ENCODE data around the gene MYH7B. TPM values are rescaled to one million over a fixed set of nuclear protein-coding genes. Genes with fewer than 3 reads are reported as not detected.
A peak's percentile ranks its signal among the peaks of the same experiment; 100 is the strongest.

MYH7B gene
- total and polyA plus RNA-seq, 12 donors = 22.1 to 962 (median 182) TPM

DNA sequence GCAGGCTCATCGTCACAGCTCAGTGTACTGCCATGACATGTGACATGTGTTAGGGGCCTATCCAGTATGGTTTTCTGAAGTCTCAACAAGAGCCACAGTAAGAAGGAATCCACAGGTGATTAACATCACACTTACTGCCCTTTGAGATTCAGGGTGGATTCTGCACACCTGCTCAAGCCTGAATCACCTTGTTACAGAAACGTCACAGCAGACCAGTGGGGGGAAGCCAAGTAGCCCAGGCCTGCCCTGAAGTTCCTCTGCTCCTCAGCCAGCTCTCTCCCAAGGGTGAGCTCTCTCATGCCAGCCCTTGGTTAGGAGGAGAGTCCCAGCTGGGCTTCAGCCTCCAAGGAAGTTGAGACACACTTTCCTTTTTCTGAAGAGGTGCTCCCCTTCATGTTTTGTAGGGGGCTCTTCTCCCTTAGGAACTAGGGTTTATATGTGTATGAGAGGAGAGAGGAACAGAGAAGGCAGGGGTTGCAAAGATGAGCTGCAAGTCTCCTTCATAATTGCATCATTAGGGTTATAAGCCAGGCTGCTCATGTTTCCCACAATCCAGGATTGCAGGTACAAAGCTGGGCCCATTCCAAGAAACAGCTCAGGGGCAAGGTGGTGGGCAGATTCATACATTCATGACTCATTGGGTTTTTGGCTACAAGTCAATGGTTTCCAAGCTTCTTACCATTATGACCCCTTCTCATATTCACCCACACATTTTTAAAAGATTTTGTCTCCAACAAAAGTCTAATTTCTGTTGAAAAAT lies 11.7 kb upstream of the MYH7B start:
- H3K27me3 ChIP-seq = no peaks in the 10 kb centered on the region
- H3K36me3 ChIP-seq = peaks cover 0 to 82% (median 12%) of the 10 kb centered on the region in 9 donors
- 87 to 89% methylated on average over 2 of the region's 2 CpGs for WGBS, 2 donors
- H3K9me3 ChIP-seq = no peaks in the 10 kb centered on the region
- no peak overlapping the region for H3K27ac ChIP-seq
- no peak overlapping the region for H3K4me3 ChIP-seq
- intact Hi-C loops (cut with DNase I) = no loop called here
- TF ChIP-seq, protein P1, sequence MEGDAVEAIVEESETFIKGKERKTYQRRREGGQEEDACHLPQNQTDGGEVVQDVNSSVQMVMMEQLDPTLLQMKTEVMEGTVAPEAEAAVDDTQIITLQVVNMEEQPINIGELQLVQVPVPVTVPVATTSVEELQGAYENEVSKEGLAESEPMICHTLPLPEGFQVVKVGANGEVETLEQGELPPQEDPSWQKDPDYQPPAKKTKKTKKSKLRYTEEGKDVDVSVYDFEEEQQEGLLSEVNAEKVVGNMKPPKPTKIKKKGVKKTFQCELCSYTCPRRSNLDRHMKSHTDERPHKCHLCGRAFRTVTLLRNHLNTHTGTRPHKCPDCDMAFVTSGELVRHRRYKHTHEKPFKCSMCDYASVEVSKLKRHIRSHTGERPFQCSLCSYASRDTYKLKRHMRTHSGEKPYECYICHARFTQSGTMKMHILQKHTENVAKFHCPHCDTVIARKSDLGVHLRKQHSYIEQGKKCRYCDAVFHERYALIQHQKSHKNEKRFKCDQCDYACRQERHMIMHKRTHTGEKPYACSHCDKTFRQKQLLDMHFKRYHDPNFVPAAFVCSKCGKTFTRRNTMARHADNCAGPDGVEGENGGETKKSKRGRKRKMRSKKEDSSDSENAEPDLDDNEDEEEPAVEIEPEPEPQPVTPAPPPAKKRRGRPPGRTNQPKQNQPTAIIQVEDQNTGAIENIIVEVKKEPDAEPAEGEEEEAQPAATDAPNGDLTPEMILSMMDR (IDR thresholded peaks at IDR 0.05) = no peak
- H3K4me1 ChIP-seq = peaks cover 3 to 33% (median 12%) of the 10 kb centered on the region in 9 donors
- ATAC-seq (no peak), DNase-seq (no peak)

DNA sequence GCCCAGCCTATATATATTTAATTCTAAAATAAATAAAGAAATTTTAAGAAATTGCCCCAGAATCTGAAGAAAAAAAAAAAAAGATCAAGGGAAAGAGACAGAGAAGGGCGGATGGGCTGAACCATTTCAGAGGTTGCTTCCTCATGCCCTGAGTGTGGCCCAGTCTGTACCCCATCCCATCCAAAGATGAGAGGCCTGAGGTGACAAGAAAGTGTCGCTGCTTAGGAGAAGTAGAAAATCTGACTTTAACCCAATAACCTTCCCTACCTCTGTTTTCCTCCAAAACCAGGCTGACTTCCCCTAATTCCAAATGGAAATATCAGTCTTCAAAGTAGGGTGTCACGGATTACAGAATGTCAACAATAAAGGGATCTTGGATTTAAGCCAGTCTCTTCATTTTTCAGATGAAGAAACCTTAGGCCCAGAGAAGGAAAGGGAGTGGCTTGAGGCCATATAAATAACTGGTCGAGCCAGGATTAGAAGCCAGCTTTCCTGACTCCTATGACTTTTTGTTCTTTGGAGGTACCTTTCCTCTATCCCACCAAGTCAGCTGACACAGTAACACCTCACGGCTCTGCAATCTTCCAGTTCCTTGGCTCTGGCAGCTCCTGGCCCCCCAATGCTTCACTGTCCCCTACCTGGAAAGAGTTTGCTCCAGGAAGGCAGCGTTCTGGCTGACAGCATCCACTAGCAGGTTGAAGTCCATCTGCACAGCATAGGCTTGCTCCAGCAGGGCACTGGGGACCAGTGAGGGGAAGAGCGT lies 10.2 kb upstream of the MYH7B start:
- no peak for ATAC-seq
- peak overlapping the region in 2 of 10 donors; percentile 23 to 29 for H3K27ac ChIP-seq
- peaks cover 0 to 18% (median 7%) of the 10 kb centered on the region in 9 donors for H3K4me1 ChIP-seq
- TF ChIP-seq, protein P1 (IDR thresholded peaks at IDR 0.05) = no peak
- no peak for DNase-seq
- intact Hi-C loops (cut with DNase I) = no loop called here
- H3K27me3 ChIP-seq = no peaks in the 10 kb centered on the region
- no peaks in the 10 kb centered on the region for H3K9me3 ChIP-seq
- WGBS, 2 donors = 70 to 75% methylated on average over 7 of the region's 7 CpGs
- peaks cover 0 to 87% (median 12%) of the 10 kb centered on the region in 9 donors for H3K36me3 ChIP-seq
- H3K4me3 ChIP-seq = no peak overlapping the region

DNA sequence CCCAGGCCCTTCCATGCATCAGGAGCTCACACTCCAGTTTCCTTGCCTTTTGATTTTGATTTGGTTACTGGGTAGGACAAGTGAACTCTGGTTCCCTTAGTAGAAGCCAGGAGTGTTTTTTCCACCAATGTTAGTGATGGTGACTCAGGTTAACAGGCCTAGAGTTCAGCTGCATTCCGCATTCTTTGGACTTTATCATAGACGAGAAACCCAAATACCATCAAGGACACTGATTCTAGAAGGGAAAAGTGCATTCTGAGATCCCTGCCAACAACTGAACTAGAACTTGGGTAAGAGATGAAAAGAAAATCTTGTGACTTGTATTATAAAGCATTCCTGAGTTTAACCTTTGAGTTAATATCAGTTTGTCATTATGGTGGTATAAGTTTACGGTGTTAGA lies 9.0 kb upstream of the MYH7B start:
- intact Hi-C loops (cut with DNase I) = no loop called here
- Histone ChIP-seq H3K4me1 (peaks cover 0 to 16% (median 5%) of the 10 kb centered on the region in 9 donors), H3K36me3 (peaks cover 0 to 89% (median 7%) of the 10 kb centered on the region in 9 donors), H3K27ac (peak overlapping the region in 1 of 10 donors; percentile 23), H3K9me3 (no peaks in the 10 kb centered on the region), H3K27me3 (no peaks in the 10 kb centered on the region), H3K4me3 (no peak overlapping the region)
- DNase-seq (no peak), ATAC-seq (no peak)
- 77 to 84% methylated on average over 3 of the region's 3 CpGs for WGBS, 2 donors
- TF ChIP-seq, protein P1 (IDR thresholded peaks at IDR 0.05) = no peak

DNA sequence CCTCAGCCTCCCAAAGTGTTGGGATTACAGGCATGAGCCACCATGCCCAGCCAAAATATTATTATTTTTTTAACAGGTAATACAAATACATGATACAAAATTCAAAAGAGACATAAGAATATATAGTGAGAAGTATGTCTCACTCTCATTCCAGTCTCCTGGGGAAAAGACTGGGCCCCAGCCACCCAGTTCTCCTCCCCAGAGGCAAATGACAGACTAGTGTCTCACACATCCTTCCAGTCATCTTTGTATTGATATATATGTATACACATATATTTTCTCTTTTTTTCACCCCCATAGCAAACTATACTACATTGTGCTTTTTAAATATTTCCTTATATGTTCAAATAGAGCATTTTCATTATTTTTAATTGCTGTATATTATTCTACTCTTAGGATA lies 8.3 kb upstream of the MYH7B start:
- H3K27ac ChIP-seq = no peak overlapping the region
- no peak for DNase-seq
- H3K27me3 ChIP-seq = no peaks in the 10 kb centered on the region
- intact Hi-C loops (cut with DNase I) = no loop called here
- peaks cover 0 to 84% (median 7%) of the 10 kb centered on the region in 9 donors for H3K36me3 ChIP-seq
- no peaks in the 10 kb centered on the region for H3K9me3 ChIP-seq
- H3K4me3 ChIP-seq = no peak overlapping the region
- TF ChIP-seq, protein P1 (IDR thresholded peaks at IDR 0.05) = no peak
- no peak for ATAC-seq
- peaks cover 0 to 22% (median 5%) of the 10 kb centered on the region in 9 donors for H3K4me1 ChIP-seq
